Psoas muscle (tissue), 8 donors: Measurements from ENCODE around the gene MRRF. TPM values are rescaled to one million over a fixed set of nuclear protein-coding genes. Genes with fewer than 3 reads are reported as not detected.

Experiments used
- ATAC-seq, 4 donors: fragments of 200-7000 bp; cut with Tn5 transposase; one replicate each; pipeline ENCODE4 v1.9.1; 2020; ENCODE audit warnings: moderate library complexity in 3 of 4, mild to moderate bottlenecking in 2 of 4
- DNase-seq, 2 donors: peaks; one replicate each; pipeline ENCODE4 v3.0.0-alpha.2; 2020
- H3K27ac ChIP-seq: fragments of 200-600 bp; one replicate; pipeline ENCODE4 v1.8.0; 2022
- H3K27me3 ChIP-seq, 3 donors: fragments of 200-600 bp in 1 of 3; one replicate each; pipeline versions ENCODE4 v1.6.1 to v1.8.0; 2013 to 2022; ENCODE audit warnings: low read length in 2 of 3, mild to moderate bottlenecking in 2 of 3, moderate library complexity in 1 of 3; ENCODE audit not compliant: insufficient read depth in 3 of 3
- H3K36me3 ChIP-seq, 2 donors: fragments of 200-600 bp in 1 of 2; one replicate each; pipeline versions ENCODE4 v1.6.1 to v1.8.0; 2013 to 2022; ENCODE audit warnings: low read depth in 1 of 2, mild to moderate bottlenecking in 1 of 2, moderate library complexity in 1 of 2; ENCODE audit not compliant: insufficient read depth in 1 of 2
- H3K4me1 ChIP-seq: fragments of 200-600 bp; one replicate; pipeline ENCODE4 v1.8.0; 2022
- H3K4me3 ChIP-seq: fragments of 200-600 bp; one replicate; pipeline ENCODE4 v1.8.0; 2022; ENCODE audit warnings: mild to moderate bottlenecking
- H3K9me3 ChIP-seq: fragments of 200-600 bp; one replicate; pipeline ENCODE4 v1.8.0; 2022
- CTCF ChIP-seq: fragments of 200-600 bp; IDR thresholded peaks from one replicate; pipeline ENCODE4 v1.8.0; 2022; ENCODE audit warnings: antibody characterized with exemption
- WGBS, 3 donors: extraction: QIAGEN DNeasy Blood & Tissue Kit; methylation state at CpG; one replicate each; pipeline versions ENCODE4 v1.1.6 to v1.1.7; 2013; 5-methylcytosine and 5-hydroxymethylcytosine counted together
- intact Hi-C, 2 donors: fragments of 100-400 bp; cut with DNase I; formaldehyde crosslinking; loops; one replicate each; pipeline versions ENCODE4 v1.11.0 to v1.14.2; 2022
- polyA plus RNA-seq, 3 donors: library from polyadenylated mRNA; stranded (reverse); fragments of 200-250 nt; gene quantifications; one replicate each; pipeline ENCODE4 v1.2.3, GENCODE V29; 2013
- total RNA-seq, 4 donors: library from RNA; stranded (reverse); fragmentation: NEBNext Ultra II Directional in 2 of 4; extraction: Animal tissue kit (Norgen Biotek cat#: 25700) in 2 of 4; gene quantifications; one replicate each; pipeline versions ENCODE4 v1.2.1 to v1.2.4, GENCODE V29; 2021 to 2023
- donor health status: healthy with polysubstance abuse.
- donor health status: DM: no; HTN: no; CAD: no; lungs with moderate emphysema.
- donor health status: Bipolar disorder and iron deficiency.
- donor health status: healthy.
- donor health status: DM: yes; HTN: yes; CAD: no.
- donor health status: DM: no; HTN: no; CAD: no.
- donor health status: DM: no; HTN: no; CAD: no.
- donor health status: DM: yes; HTN: yes; CAD: no.

MRRF gene
- total and polyA plus RNA-seq, 7 donors: 23.5 to 61.4 (median 42.8) TPM

GRCh38 chr9:122294531-122294930, 29.8 kb downstream of the MRRF start:
- DNase-seq (no peak), ATAC-seq (no peak)
- H3K4me3 ChIP-seq: no peak overlapping the region
- intact Hi-C loops: no loop called here
- H3K27me3 ChIP-seq: no peaks in the 10 kb centered on the region
- no peak overlapping the region for H3K27ac ChIP-seq
- H3K9me3 ChIP-seq: no peaks in the 10 kb centered on the region
- H3K4me1 ChIP-seq: no peaks in the 10 kb centered on the region
- peaks cover 12 to 97% of the 10 kb centered on the region in 2 donors for H3K36me3 ChIP-seq
- 77 to 82% (median 79%) methylated on average over 4 of the region's 4 CpGs for WGBS, 3 donors
- no peak for TF ChIP-seq CTCF

DNA sequence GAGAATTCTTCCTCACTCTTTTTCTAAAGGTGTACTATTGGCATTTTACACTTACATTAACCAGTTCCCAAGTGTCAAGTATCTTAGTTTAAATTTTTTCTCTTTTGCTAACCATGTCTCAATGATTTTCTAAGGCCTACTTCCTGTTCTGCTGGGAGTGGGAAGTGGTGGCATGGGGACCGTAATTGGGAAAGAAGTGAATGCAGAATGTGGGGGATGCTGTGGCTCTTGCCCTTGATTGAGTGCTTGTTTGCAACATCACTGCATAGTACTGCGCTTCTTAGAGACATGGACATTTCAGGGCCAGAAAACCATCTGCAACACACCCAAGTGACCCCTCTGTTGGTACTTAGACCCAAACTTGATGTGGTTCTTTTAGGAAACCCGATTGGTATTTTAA, 32.8 kb downstream of the MRRF start:
- no peaks in the 10 kb centered on the region for H3K9me3 ChIP-seq

DNA sequence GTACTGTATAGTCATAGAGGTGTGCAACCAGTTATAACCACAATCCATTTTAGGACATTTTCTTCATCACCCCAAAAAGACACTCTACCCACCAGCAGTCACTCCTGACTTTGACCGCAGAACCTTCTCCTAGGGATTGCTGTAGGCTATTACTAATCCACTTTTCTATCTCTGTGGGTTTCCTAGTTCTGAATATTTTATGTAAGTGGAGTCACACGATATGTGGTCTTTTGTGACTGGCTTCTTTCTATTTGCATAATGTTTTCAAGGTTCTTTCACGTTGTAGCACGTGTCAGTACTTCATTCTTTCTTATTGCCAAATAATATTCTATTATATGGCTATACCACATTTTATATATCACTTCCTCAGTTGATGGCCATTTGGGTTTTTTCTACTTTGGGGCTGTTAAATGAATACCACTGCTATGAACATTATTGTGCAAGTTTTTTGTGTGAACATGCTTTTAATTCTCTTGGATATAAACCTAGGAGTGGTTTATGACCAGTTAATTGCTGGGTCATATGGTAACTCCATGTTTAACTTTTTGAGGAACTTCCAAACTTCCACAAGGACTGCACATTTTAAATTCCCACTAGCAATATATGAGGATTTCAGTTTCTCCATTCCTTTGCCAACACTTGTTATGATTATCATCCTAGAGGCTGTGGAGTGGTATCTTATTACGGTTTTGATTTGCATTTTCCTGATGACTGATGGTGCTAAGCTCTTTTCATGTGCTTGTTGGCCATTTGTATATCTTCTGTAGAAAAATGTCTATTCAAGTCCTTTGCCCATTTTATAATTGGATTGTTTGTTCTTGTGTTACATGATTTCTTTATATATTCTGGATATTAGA, 37.8 kb downstream of the MRRF start:
- Histone ChIP-seq H3K27ac (no peak overlapping the region), H3K4me1 (peaks cover 4% of the 10 kb centered on the region), H3K4me3 (no peak overlapping the region), H3K9me3 (no peaks in the 10 kb centered on the region), H3K36me3 (peaks cover 3 to 82% of the 10 kb centered on the region in 2 donors), H3K27me3 (no peaks in the 10 kb centered on the region)
- 86 to 92% (median 91%) methylated on average over 5 of the region's 5 CpGs for WGBS, 3 donors
- intact Hi-C loops: no loop called here
- no peak for TF ChIP-seq CTCF
- DNase-seq: no peak
- no peak for ATAC-seq

More for the DNA sequence above, 32.8 kb downstream of the MRRF start:
- intact Hi-C loops: no loop called here
- 92 to 97% (median 95%) methylated on average over 3 of the region's 3 CpGs for WGBS, 3 donors
- Histone ChIP-seq H3K4me3 (no peak overlapping the region), H3K27me3 (no peaks in the 10 kb centered on the region), H3K4me1 (no peaks in the 10 kb centered on the region), H3K36me3 (peaks cover 12 to 95% of the 10 kb centered on the region in 2 donors), H3K27ac (no peak overlapping the region)
- no peak for DNase-seq
- no peak for TF ChIP-seq CTCF
- ATAC-seq: no peak

- DNase-seq (no peak), ATAC-seq (no peak)
- TF ChIP-seq CTCF: no peak
- intact Hi-C loops: no loop called here
- Histone ChIP-seq H3K4me3 (no peak overlapping the region), H3K4me1 (peaks cover 4% of the 10 kb centered on the region), H3K36me3 (peaks cover 0 to 82% of the 10 kb centered on the region in 2 donors), H3K9me3 (no peaks in the 10 kb centered on the region), H3K27me3 (no peaks in the 10 kb centered on the region), H3K27ac (no peak overlapping the region)
- WGBS, 3 donors: 70 to 73% (median 72%) methylated on average over 5 of the region's 5 CpGs
Measured at GRCh38 chr9:122307061-122307460, 42.4 kb downstream of the MRRF start.
